HepG2 (cell line): ENCODE data around the gene IFIT1. TPM values are rescaled to one million over a fixed set of nuclear protein-coding genes. Genes with fewer than 3 reads are reported as not detected.
A peak's percentile ranks its signal among the peaks of the same experiment; 100 is the strongest.

Experiments used
- ATAC-seq: fragments of 200-7000 bp; cut with Tn5 transposase; 3 replicates; pipeline ENCODE4 v1.9.1; 2020; ENCODE audit warnings: mild to moderate bottlenecking, moderate library complexity
- BruUV-seq: library from RNA; stranded (reverse); fragments of 400-500 nt; replicated peaks from 2 replicates; lab custom pipeline; 2021; lab: Mats Ljungman, UMichigan
- CTCF ChIA-PET: fragments of 300-600 bp; formaldehyde crosslinking; extraction: SDS; loops from one replicate; lab custom pipeline; 2021; ENCODE audit warnings: low total read pairs, inconsistent platforms, low intra/inter-chr PET ratio; lab: Yijun Ruan, JAX
- POLR2A ChIA-PET: fragments of 350-600 bp; sonication (Branson Sonifier 250); formaldehyde crosslinking; loops from one replicate; lab custom pipeline; 2020; ENCODE audit warnings: antibody characterized with exemption, inconsistent platforms; lab: Yijun Ruan, JAX
- DNase-seq: peaks from one replicate; pipeline ENCODE4 v3.0.0-alpha.2; 2015; ENCODE audit warnings: low spot score
- FAIRE-seq: peaks from 3 replicates; lab custom pipeline; 2011; peaks lifted over from hg19 to GRCh38; lab: Jason Lieb, UNC
- H2AFZ ChIP-seq: one replicate; pipeline ENCODE4 v1.6.1; 2011; ENCODE audit warnings: low read length, inconsistent platforms
- H3K27ac ChIP-seq: fragments of 300-600 bp; 3 replicates; pipeline ENCODE4 v1.8.0; 2011; ENCODE audit warnings: mixed run types, mild to moderate bottlenecking, mixed read lengths, low read length, inconsistent platforms; ENCODE audit not compliant: insufficient read depth; ENCODE audit errors: extremely low read length
- H3K27me3 ChIP-seq, 2 experiments: fragments of 200-600 bp in 1 of 2; 2 replicates in 1 of 2; 3 replicates in 1 of 2; pipeline versions ENCODE4 v1.6.0 to v1.8.0; 2011; ENCODE audit warnings: low read length in 2 of 2, mild to moderate bottlenecking in 2 of 2, moderate library complexity in 2 of 2, inconsistent platforms in 1 of 2; ENCODE audit not compliant: insufficient read depth in 2 of 2, control insufficient read depth in 1 of 2
- H3K36me3 ChIP-seq, 2 experiments: fragments of 200-600 bp in 1 of 2; replicated peaks in 1 of 2; 2 replicates in 1 of 2; 3 replicates in 1 of 2; pipeline versions ENCODE4 v1.5.1 to v1.8.0; 2011; ENCODE audit warnings: low read length in 2 of 2, inconsistent platforms in 1 of 2; ENCODE audit not compliant: insufficient read depth in 2 of 2, control insufficient read depth in 1 of 2
- H3K4me1 ChIP-seq: 2 replicates; pipeline ENCODE4 v1.5.1; 2012; ENCODE audit warnings: low read length, inconsistent platforms; ENCODE audit not compliant: insufficient read depth
- H3K4me2 ChIP-seq: 2 replicates; pipeline ENCODE4 v1.6.0; 2011; ENCODE audit warnings: low read depth, low read length, inconsistent platforms
- H3K4me3 ChIP-seq, 3 experiments: fragments of 200-600 bp in 1 of 3; sonication (generic), shearing (Covaris generic) in 1 of 3; replicated peaks in 1 of 3; 2 replicates each; pipeline ENCODE4 v1.5.1; 2011 to 2016; ENCODE audit warnings: low read length in 3 of 3, inconsistent platforms in 2 of 3, low read depth in 2 of 3, mild to moderate bottlenecking in 2 of 3, control low read depth in 1 of 3, mixed read lengths in 1 of 3; ENCODE audit not compliant: insufficient read depth in 1 of 3
- H3K79me2 ChIP-seq: one replicate; pipeline ENCODE4 v1.6.1; 2011; ENCODE audit warnings: low read length, inconsistent platforms; ENCODE audit not compliant: insufficient read depth
- H3K9ac ChIP-seq: 2 replicates; pipeline ENCODE4 v1.6.0; 2011; ENCODE audit warnings: mild to moderate bottlenecking, low read depth, low read length, inconsistent platforms; ENCODE audit not compliant: insufficient read depth
- H3K9me3 ChIP-seq: 2 replicates; pipeline ENCODE4 v1.5.1; 2012; ENCODE audit warnings: mild to moderate bottlenecking, low read length
- H4K20me1 ChIP-seq: 2 replicates; pipeline ENCODE4 v1.6.0; 2011; ENCODE audit warnings: inconsistent platforms, mild to moderate bottlenecking, low read length, moderate library complexity; ENCODE audit not compliant: insufficient read depth
- ZNF207 ChIP-seq: fragments of 450-650 bp; IDR thresholded peaks from 2 replicates; pipeline ENCODE4 v1.6.1; 2016; ENCODE audit warnings: antibody characterized with exemption, borderline replicate concordance
- WGBS: methylation state at CpG from one replicate; pipeline ENCODE4 v1.1.6; 2017; ENCODE audit warnings: low lambda C conversion rate; 5-methylcytosine and 5-hydroxymethylcytosine counted together
- in situ Hi-C: cut with HindIII; loops from 2 replicates; pipeline ENCODE4 v1.10.0; 2017; ENCODE audit warnings: low pct_unique_long_range_greater_than_20kb; ENCODE audit not compliant: extremely low pct_ligation_motif_present
- intact Hi-C: fragments of 100-400 bp; cut with micrococcal nuclease; formaldehyde crosslinking; loops from one replicate; pipeline ENCODE4 v1.10.0; 2022; ENCODE audit not compliant: unreplicated experiment
- polyA plus RNA-seq, 8 experiments: library from polyadenylated mRNA; depleted of rRNA in 3 of 8; stranded (reverse) in 7 of 8; unstranded in 1 of 8; fragments of >200 nt; fragmentation: Illumina TruSeq in 4 of 8; extraction: Trizol in 4 of 8; gene quantifications; 2 replicates each; pipeline versions ENCODE4 v1.2.1 to v1.2.3, GENCODE V29; 2011 to 2016; ENCODE audit warnings: low read depth in 4 of 8, missing spikeins in 1 of 8, mixed read lengths in 1 of 8; ENCODE audit not compliant: insufficient read depth in 1 of 8
- total RNA-seq, 5 experiments: library from RNA; depleted of rRNA; stranded (reverse); fragments of >200 nt; fragmentation: Illumina TruSeq; extraction: Trizol; gene quantifications; 2 replicates each; pipeline ENCODE4 v1.2.3, GENCODE V29; 2016; ENCODE audit warnings: low read depth in 1 of 5
- TF ChIP-seq, protein P1 (sequence below): sonication (generic); formaldehyde crosslinking; IDR thresholded peaks from 2 replicates; pipeline ENCODE4 v1.5.0; 2020; ENCODE audit warnings: mild to moderate bottlenecking, missing genetic modification reagents
- TF ChIP-seq, protein P2 (sequence below): sonication (generic); formaldehyde crosslinking; conservative IDR thresholded peaks from 2 replicates; pipeline ENCODE4 v1.4.0; 2020; ENCODE audit warnings: mild to moderate bottlenecking, missing genetic modification reagents, moderate library complexity

IFIT1 gene
- total and polyA plus RNA-seq, 2 of the 13 experiments (the other 11 are each of a cell fraction or from before 2014, with no cell fraction given): 1.5 to 5.5 TPM

DNA sequence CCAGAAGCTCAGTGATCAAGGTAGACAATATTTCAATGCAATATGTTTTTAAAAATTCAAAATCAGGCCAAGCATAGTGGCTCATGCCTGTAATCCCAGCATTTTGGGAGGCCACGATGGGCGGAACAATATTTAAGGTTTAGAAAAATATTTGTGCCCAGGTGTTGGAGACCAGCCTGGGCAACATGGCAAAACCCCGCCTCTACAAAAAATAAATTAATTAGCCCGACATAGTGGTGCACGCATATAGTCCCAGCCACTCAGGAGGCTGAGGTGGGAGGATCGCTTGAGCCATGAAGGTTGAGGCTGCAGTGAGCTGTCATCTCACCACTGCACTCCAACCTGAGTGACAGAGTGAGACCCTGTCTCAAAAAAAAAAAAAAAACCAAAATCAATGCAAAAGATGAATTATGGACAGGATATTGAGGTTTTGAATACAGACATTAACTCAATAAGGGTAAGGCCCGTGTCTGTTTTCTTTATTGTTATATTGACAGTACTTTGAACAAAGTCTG, 21.0 kb downstream of the IFIT1 start:
- ChIA-PET POLR2A (interaction anchor here (0.7 to 1.5 kb wide), 3 partner anchors 21 to 230 kb away, joined by 3 to 13 read pairs (median 3); partner anchors contain the start of gene IFIT1), CTCF (no interaction called here)
- no peak overlapping the region for H3K9ac ChIP-seq
- H3K4me1 ChIP-seq: peaks cover 28% of the 10 kb centered on the region
- H2AFZ ChIP-seq: peak overlapping the region; percentile 98
- no peak for FAIRE-seq
- ATAC-seq: no peak
- no peak overlapping the region for H3K27ac ChIP-seq
- intact Hi-C loops: no loop called here
- H3K27me3 ChIP-seq: no peaks in the 10 kb centered on the region; a peak in 1 of 5 replicates
- WGBS: 83% methylated on average over 7 of the region's 7 CpGs
- peak overlapping the region; percentile 80 for H3K4me2 ChIP-seq
- in situ Hi-C loops: no loop called here
- H3K4me3 ChIP-seq: peak overlapping the region in 2 of 3 experiments; percentile 83 to 95; a peak in 3 of 6 replicates
- DNase-seq: no peak
- no peaks in the 10 kb centered on the region for H3K79me2 ChIP-seq
- TF ChIP-seq, protein P1, sequence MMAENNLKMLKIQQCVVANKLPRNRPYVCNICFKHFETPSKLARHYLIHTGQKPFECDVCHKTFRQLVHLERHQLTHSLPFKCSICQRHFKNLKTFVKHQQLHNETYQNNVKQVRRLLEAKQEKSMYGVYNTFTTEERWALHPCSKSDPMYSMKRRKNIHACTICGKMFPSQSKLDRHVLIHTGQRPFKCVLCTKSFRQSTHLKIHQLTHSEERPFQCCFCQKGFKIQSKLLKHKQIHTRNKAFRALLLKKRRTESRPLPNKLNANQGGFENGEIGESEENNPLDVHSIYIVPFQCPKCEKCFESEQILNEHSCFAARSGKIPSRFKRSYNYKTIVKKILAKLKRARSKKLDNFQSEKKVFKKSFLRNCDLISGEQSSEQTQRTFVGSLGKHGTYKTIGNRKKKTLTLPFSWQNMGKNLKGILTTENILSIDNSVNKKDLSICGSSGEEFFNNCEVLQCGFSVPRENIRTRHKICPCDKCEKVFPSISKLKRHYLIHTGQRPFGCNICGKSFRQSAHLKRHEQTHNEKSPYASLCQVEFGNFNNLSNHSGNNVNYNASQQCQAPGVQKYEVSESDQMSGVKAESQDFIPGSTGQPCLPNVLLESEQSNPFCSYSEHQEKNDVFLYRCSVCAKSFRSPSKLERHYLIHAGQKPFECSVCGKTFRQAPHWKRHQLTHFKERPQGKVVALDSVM (CRISPR knock-in tag): peak; percentile 96
- TF ChIP-seq ZNF207: no peak
- TF ChIP-seq, protein P2, sequence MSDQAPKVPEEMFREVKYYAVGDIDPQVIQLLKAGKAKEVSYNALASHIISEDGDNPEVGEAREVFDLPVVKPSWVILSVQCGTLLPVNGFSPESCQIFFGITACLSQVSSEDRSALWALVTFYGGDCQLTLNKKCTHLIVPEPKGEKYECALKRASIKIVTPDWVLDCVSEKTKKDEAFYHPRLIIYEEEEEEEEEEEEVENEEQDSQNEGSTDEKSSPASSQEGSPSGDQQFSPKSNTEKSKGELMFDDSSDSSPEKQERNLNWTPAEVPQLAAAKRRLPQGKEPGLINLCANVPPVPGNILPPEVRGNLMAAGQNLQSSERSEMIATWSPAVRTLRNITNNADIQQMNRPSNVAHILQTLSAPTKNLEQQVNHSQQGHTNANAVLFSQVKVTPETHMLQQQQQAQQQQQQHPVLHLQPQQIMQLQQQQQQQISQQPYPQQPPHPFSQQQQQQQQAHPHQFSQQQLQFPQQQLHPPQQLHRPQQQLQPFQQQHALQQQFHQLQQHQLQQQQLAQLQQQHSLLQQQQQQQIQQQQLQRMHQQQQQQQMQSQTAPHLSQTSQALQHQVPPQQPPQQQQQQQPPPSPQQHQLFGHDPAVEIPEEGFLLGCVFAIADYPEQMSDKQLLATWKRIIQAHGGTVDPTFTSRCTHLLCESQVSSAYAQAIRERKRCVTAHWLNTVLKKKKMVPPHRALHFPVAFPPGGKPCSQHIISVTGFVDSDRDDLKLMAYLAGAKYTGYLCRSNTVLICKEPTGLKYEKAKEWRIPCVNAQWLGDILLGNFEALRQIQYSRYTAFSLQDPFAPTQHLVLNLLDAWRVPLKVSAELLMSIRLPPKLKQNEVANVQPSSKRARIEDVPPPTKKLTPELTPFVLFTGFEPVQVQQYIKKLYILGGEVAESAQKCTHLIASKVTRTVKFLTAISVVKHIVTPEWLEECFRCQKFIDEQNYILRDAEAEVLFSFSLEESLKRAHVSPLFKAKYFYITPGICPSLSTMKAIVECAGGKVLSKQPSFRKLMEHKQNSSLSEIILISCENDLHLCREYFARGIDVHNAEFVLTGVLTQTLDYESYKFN: 0 out of 2 replicates have a peak, but pooled peaks have one; percentile 17
- no peaks in the 10 kb centered on the region for H3K9me3 ChIP-seq
- no peaks in the 10 kb centered on the region for H4K20me1 ChIP-seq
- H3K36me3 ChIP-seq: peaks cover 0 to 4% of the 10 kb centered on the region in 2 experiments; a peak in 1 of 5 replicates
- no TSS peak for BruUV-seq
